ENCODE results near the gene KCTD10.
"Not testable (repeated sequence)": the region's sequence is repeated elsewhere in the genome, so short reads cannot be mapped to it uniquely, and the experiment has no call there.

The KCTD10 gene

DNA sequence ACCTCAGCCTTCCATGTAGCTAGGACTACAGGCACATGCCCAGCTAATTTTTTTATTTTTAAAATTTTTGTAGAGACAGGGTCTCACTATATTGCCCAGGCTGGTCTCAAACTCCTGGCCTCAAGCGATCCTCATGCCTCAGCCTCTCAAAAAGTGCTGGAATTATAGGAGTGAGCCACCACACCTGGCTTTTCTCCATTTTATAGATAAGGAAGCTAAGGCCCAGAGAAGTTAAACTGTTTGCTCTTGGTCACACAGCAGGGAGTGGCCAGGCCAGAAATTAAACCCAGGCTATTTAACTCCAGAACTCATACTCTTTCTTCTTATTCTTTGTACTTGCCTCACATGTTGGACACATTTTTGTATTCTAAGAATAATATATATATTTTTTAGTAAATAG, 16.8 kb upstream of the KCTD10 start:
- no peak for DNase-seq

DNA sequence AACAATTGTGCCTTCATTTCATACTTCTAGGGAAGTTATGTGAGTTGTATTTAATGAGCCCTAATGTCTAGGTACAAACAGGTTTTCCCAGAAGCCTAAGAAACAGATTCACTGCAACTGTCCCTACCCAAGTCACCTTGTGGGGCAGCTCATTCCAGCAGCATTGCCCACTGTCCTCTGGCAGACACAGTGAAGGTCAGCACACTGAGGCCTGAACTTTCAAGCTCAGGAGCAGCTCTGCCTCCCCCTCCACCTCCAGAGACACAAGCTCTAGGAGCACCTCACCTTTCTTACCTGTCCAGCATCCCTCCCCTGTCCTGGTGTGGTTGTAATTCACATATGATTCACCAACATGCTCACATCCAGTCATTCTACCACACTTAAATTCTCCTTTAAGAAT, 16.0 kb upstream of the KCTD10 start:
- DNase-seq: no peak

GRCh38 chr12:109492371-109492770, 15.3 kb upstream of the KCTD10 start:
- no peak for DNase-seq

GRCh38 chr12:109491671-109492070, 14.6 kb upstream of the KCTD10 start:
- DNase-seq: no peak

GRCh38 chr12:109489955-109490565, 13.0 kb upstream of the KCTD10 start:
- no peak for DNase-seq

DNA sequence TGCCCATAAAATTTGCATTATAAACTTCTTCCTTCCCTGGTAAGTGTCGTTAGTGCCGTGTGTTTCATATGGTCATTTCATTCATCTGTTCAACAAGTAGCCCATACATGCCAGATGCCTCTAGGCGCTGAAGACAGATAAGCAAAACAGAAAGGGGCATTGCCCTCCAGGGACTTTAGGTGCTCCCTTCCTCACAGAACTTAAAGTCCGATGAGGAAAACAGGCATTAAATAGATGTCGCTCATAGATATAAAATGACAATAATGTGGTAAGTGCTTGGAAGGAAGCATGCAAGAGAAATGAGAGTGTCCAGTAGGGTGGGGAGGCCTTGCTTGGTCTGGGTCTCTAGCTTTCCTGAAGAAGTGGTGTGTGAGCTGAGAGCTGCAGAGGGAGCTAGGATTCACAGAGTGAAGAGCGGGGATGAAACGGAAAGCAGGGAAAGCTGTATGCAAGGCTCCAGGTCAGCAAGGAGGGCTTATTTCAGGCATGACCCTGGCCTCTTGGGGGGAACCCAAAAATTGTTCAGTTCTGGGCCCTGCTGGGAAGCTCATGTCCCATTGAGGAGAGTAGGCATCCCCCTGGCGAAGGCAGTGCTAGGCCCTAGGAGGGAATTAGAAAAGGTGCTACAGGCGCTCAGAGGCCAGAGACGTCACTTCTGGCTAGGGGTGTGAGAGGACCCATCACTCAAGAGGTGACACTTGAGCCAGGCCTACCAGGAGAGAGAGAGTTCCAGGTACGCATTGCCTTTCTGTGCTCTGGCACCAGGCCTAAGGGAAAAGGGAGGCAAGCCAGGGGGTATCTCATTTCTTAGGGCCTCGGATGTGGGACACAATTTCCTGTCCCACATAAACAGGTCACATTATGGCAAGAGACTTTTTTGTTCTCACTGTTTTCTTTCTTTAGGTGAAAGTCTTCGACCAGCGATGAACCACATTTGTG, 12.2 kb upstream of the KCTD10 start:
- DNase-seq: no peak

- no peak for DNase-seq
Measured at GRCh38 chr12:109488051-109488665, 11.1 kb upstream of the KCTD10 start.

- no peak for DNase-seq
Measured at GRCh38 chr12:109487181-109488050, 10.3 kb upstream of the KCTD10 start.

- no peak for DNase-seq
Measured at GRCh38 chr12:109485201-109485600, 8.1 kb upstream of the KCTD10 start.

DNA sequence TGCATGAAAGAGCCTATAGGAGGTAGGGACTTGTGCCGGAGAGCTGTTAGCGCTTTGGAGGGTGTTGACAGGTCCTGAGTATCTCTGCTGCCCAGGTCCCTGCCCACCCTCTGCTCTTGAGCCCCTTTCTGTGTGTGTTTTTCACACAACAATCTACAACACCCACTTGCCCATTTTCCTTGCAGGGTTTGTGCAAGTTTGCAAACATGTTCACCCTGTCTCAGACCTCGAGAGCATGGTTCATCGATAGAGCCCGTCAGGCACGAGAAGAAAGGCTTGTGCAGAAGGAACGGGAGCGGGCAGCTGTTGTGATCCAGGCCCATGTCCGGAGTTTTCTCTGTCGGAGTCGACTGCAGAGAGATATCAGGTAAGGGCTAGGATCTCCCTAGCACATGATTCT, 6.2 kb upstream of the KCTD10 start:
- DNase-seq: no peak

DNA sequence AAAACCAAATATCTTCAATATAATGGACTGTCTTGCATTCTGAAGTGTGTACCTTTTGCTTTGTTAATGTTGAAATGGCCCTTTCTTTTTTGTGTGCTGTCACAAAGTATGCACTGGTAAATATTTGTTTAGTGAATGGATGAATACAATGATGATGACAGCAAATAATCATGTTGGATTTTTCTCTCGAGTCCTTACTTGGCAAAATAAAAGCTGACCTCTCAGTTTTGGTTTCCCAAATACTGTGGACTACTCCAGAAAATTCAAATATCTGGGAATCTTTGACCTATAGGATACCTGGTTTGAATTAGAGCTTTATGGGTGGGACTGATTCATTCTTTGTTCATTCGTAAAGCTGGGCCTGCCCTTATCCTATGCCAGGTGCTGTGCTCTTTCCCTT, 5.8 kb upstream of the KCTD10 start:
- DNase-seq: no peak

DNA sequence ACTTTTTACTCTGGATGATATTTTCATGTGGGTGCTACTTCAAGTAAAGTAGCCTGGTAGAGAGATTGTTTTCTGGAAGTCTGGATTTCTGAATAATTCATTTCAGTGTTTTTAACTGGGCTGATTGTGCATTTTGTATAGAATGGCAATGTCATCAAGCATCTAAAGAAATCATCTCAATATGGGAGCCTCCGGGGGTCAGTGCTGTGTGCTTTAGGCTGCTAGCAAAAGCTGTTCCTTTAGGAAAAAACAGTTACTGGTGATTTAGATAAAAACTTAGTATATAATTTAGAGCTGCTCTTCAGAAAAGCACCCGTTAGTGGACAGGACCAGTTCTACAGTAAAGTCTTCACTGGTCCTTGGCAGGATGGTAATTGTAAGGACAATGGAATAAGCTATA, 5.4 kb upstream of the KCTD10 start:
- no peak for DNase-seq

GRCh38 chr12:109481863-109482262, 4.8 kb upstream of the KCTD10 start:
- no peak for DNase-seq

DNA sequence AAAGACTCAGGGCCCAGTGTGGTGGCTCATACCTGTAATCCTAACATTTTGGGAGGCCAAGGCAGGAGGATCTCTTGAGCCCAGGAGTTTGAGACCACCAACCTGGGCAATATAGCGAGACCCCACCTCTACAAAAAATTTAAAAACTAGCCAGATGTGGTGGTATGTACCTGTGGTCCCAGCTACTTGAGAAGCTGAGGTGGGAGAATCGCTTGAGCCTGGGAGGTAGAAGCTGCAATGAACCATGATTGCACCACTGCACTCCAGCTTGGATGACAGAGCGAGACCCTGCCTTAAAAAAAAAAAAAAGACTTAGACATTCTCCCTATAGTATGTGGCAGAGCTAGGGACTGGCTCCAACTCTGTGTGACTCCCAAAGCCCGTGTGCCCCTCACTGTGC, 3.3 kb upstream of the KCTD10 start:
- no peak for DNase-seq

GRCh38 chr12:109479761-109480160, 2.7 kb upstream of the KCTD10 start:
- no peak for DNase-seq

DNA sequence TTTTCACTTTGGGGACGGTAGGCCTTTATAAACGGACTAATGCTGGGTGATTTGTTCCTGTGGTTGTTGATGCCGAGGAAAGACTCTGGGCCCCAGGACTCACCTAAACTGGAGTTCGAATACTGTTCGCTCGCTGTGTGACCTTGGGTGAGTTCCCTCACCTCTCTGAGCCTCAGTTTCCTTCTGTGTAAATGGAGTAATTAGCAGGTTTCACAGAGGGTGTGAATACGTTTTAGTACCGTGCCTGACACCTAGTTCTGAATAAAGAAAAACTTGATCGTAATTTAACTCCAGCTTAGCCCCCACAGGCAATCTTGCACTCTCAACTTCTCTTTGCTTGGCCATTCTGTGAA, 839 bp upstream of the KCTD10 start:
- DNase-seq: no peak

DNA sequence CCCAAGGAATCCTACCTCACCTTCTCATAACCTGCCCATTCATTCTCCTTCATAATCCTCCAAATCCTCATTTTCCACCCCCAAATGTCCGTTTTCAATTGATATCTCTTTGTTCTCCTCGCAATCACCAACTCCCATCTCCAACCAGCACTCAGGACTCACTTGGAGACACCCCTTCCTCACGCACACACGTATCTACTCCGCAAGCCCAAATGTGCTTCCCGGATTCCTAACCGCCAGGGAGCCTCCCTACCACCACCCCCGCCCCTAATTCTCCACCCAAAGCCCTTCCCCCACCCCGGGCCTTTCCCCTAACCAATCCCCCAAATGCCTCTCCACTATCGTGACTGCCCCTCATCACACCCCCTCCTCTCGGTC, 304 bp downstream of the KCTD10 start:
- DNase-seq: no peak

DNA sequence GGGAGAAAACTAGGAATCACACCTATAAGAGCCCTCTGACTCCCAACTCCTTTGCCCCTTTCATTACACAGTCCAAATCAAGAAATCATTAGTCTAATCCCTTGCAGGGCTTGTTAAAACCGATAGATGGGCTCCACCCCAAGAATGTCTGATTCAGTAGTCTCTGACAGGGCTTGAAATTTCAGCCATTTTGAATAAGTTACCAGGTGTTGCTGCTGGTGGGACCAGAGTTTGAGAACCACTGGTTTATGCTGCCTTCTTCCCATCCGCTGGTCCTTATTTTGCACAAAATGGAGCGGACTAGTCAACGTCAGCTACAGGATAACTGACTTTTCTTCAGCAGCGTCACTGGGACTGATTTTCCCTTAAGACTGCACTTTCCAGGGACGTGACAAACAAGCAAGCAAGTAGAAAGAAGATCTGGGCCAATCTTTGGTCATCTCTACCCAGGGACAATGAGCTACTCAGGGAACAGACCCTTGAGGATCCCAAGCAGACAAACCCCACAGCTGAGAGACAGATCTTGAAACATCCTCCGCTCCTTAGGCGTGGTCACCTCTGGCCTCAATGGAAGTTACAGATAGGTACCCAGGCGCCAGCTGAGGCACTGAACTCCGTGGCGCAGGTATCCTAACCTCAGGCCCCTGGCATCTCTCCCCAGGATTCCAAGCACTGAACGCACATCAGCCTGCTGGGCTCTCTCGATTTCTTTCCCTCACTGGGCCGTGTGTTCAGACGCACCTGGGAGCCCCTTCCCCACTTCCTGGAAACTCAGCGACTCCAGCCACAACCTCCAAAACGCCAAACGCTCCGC, 900 bp downstream of the KCTD10 start:
- no peak for DNase-seq

GRCh38 chr12:109475121-109475520, 2.0 kb downstream of the KCTD10 start:
- DNase-seq: no peak

DNA sequence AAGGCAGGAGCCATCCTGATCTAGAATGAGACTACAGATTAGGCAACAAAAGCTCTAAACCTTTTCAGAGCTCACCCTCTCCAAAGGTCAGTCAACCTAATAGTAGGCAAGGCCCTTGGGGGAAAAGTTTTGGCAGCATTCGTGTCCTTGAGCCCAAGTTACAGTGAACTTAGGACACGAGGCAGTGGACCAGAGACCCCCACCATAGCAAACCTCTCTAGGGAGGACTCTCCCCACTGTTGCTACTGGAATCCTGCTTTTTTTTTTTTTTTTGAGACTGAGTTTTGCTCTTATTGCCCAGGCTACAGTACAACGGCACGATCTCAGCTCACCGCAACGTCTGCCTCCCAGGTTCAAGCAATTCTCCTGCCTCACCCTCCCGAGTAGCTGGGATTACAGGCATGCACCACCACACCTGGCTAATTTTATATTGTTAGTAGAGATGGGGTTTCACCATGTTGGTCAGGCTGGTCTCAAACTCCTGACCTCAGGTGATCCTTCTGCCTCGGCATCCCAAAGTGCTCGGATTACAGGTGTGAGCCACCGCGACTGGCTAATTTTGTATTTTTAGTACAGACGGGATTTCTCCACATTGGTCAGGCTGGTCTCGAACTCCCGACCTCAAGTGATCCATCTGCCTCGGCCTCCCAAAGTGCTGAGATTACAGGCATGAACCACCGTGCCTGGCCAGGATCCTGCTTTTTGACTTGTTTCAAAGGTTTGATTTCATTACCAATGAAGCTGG, 3.4 kb downstream of the KCTD10 start:
- not testable (repeated sequence) for DNase-seq

GRCh38 chr12:109473006-109473405, 4.1 kb downstream of the KCTD10 start:
- DNase-seq: no peak

- no peak for DNase-seq
Measured at GRCh38 chr12:109469517-109469916, 7.6 kb downstream of the KCTD10 start.

Measured in NCI-H187 (cell line).